Activated naive CD8-positive, alpha-beta T cell treated with anti-CD3 and anti-CD28 coated beads, Interleukin-2, amount 10 ng/mL, durations not matched to agents 7 days and 5 days (primary cell): Measurements from ENCODE around the gene DACT1. TPM values are rescaled to one million over a fixed set of nuclear protein-coding genes. Genes with fewer than 3 reads are reported as not detected.
"Not testable (repeated sequence)": the region's sequence is repeated elsewhere in the genome, so short reads cannot be mapped to it uniquely, and the experiment has no call there.

Source experiments
- ATAC-seq: fragments of 150-1000 bp; cut with Tn5 transposase; one replicate; pipeline ENCODE4 v1.10.0; 2021; ENCODE audit warnings: low read depth, moderate library complexity
- POLR2A ChIA-PET: fragments of 350-600 bp; sonication (Branson Sonifier 250); formaldehyde crosslinking; loops from one replicate; lab custom pipeline; 2021; ENCODE audit warnings: antibody characterized with exemption; lab: Charles Lee
- DNase-seq: peaks from one replicate; pipeline ENCODE4 v3.0.0; 2021
- H3K27ac Mint-ChIP-seq: one replicate; pipeline ENCODE4 v1.8.0; 2022; ENCODE audit warnings: mild to moderate bottlenecking, mixed read lengths
- H3K27me3 Mint-ChIP-seq: one replicate; pipeline ENCODE4 v1.8.0; 2022; ENCODE audit warnings: mild to moderate bottlenecking, moderate library complexity, mixed read lengths
- H3K36me3 Mint-ChIP-seq: one replicate; pipeline ENCODE4 v1.8.0; 2021; ENCODE audit warnings: mild to moderate bottlenecking, mixed read lengths
- H3K4me1 Mint-ChIP-seq: one replicate; pipeline ENCODE4 v1.8.0; 2021; ENCODE audit warnings: mixed read lengths
- H3K4me3 Mint-ChIP-seq: one replicate; pipeline ENCODE4 v1.8.0; 2022; ENCODE audit warnings: mild to moderate bottlenecking, moderate library complexity, mixed read lengths
- H3K9me3 Mint-ChIP-seq: one replicate; pipeline ENCODE4 v1.8.0; 2021; ENCODE audit warnings: mixed read lengths
- total RNA-seq, 2 experiments: library from RNA; stranded (reverse); gene quantifications; one replicate each; pipeline ENCODE4 v1.2.3, GENCODE V29; 2021

Gene DACT1, protein sequence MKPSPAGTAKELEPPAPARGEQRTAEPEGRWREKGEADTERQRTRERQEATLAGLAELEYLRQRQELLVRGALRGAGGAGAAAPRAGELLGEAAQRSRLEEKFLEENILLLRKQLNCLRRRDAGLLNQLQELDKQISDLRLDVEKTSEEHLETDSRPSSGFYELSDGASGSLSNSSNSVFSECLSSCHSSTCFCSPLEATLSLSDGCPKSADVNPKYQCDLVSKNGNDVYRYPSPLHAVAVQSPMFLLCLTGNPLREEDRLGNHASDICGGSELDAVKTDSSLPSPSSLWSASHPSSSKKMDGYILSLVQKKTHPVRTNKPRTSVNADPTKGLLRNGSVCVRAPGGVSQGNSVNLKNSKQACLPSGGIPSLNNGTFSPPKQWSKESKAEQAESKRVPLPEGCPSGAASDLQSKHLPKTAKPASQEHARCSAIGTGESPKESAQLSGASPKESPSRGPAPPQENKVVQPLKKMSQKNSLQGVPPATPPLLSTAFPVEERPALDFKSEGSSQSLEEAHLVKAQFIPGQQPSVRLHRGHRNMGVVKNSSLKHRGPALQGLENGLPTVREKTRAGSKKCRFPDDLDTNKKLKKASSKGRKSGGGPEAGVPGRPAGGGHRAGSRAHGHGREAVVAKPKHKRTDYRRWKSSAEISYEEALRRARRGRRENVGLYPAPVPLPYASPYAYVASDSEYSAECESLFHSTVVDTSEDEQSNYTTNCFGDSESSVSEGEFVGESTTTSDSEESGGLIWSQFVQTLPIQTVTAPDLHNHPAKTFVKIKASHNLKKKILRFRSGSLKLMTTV
- total RNA-seq: under 1 TPM; 0.50 to 0.65 TPM

DNA sequence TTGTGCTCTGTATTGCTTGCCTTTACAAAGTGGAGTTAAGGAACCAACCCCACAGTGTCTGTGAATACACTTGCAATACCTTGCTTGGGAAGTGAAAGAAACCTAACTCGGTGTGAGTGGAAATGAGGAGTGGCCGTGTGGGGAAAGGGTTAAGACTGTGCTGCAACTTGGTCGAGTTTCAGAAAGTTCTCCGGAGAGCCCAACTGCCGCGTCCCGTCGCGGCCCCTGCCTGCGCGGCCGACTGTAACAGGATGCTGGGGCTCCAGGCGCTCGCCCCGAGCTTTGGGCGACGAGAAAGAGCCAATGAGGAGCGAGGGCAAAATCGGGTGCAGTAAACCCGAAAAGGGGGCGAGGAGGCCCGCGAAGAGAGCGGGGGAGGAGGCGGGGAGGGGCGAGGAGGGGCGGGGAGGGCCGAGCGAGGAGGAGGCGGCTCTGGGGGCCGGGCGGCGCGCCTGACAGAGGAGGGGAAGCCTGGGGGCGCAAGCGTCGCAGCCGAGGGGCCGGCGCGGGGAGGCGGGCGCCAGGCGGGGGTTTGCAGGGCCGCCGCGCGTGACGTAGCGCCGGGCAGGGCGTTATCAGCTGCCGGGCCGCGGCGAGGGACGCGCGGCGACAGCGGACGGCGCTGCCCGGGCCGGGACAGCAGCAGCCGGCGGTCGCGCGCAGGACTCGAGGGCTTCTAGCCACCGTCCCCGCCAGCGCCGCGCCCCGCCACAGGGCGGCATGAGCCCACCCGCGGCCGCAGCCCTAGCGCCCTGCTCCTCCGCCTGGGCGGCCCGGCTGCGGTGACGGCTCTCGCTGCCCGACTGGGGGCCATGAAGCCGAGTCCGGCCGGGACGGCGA lies at the start of gene DACT1:
TSS of gene DACT1 (plus strand) at position 572 of the 840 bp plus-strand sequence. CDS start at position 813, 241 bp downstream.
- ATAC-seq: peak; percentile 66
- H3K36me3 Mint-ChIP-seq: no peaks in the 10 kb centered on the region
- DNase-seq: peak; percentile 60
- peaks cover 17% of the 10 kb centered on the region for H3K4me1 Mint-ChIP-seq
- peaks cover 53% of the 10 kb centered on the region for H3K27me3 Mint-ChIP-seq
- H3K27ac Mint-ChIP-seq: no peak within 1 kb of the TSS
- H3K9me3 Mint-ChIP-seq: no peaks in the 10 kb centered on the region
- POLR2A ChIA-PET: no interaction called here
- H3K4me3 Mint-ChIP-seq: peak within 1 kb of the TSS; percentile 83

- DNase-seq, ATAC-seq, H3K36me3 Mint-ChIP-seq, H3K4me1 Mint-ChIP-seq, POLR2A ChIA-PET, H3K4me3 Mint-ChIP-seq, H3K27ac Mint-ChIP-seq, H3K27me3 Mint-ChIP-seq, H3K9me3 Mint-ChIP-seq: not testable (repeated sequence)
These were observed 49.4 kb upstream of the DACT1 start for GRCh38 chr14:58588321-58588720.

DNA sequence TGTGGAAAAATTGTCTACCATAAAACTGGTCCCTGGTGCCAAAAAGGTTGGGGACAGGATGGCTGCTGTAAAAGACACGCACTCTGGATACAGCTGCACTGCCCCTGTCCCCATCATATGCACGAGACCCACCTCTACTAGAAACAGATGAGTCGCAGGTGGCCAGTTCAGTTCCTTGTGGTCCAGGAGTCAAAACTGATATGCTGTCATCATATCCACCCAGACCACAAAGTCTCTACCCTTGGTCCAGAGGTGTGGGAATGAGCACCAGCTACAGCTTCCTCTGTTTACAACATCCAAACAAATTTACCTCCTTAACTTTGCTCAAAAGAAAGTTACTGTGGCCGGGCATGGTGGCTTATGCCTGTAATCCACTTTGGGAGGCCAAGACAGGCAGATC lies 43.8 kb upstream of the DACT1 start:
- ATAC-seq (no peak), DNase-seq (no peak)
- Mint-ChIP-seq H3K9me3 (peaks cover 3% of the 10 kb centered on the region), H3K27me3 (peaks cover 5% of the 10 kb centered on the region), H3K27ac (no peak overlapping the region), H3K4me3 (no peak overlapping the region), H3K36me3 (no peaks in the 10 kb centered on the region), H3K4me1 (peaks cover 17% of the 10 kb centered on the region)
- POLR2A ChIA-PET: no interaction called here

DNA sequence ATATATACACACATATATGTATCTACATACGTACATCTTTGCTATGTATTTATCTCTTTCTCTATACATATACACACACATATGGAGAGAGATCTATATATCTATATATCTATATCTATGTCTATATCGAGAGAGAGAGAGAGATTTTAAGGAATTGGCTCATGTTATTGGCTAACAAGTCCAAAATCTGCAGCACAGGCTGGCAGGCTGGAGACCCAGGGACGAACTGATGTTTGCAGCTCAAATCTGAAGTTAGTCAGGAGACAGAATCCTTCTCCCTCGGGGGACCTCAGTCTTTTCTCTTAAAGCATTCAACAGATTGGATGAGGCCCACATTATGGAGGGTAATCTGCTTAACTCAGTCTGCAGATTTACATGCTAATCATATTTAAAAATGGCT lies 40.7 kb upstream of the DACT1 start:
- POLR2A ChIA-PET: no interaction called here
- H3K4me1 Mint-ChIP-seq: peaks cover 24% of the 10 kb centered on the region
- peaks cover 3% of the 10 kb centered on the region for H3K9me3 Mint-ChIP-seq

DNA sequence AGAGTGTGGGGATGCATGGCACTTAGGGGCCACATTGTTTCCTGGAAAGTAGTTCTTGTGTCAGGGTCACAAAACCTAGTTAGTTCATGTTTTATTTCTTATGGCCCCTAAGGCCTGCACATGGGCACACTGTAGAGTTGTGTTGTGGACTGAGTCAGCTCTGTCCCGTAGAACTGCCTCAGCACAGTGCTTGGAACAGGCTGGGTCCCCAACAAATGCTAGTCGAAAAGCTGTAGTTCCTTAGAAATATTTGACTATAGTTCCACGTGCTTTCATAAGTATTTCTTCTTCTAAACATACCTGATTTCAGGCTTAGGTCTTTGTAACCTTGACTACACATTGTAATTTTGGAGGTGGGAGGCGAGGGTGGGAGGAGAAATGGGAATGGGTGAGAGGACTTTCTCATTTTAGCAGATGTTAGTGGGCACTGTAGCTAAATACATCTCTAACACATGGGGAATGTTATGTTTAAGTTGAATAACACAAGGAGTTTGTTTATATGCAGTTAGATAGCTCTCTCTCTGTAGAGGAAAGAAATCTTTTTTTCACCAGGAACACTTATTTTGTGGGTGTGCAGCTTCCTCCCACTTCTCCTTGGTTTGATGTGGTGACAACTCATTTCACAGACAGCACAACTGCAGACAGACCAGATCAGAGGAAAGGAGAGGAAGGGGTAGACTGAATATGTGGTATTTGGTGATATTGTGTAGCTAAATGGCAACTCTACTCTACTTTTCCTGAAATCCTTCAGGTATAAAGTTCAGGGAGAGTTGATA lies 39.5 kb upstream of the DACT1 start:
- no peak overlapping the region for H3K27ac Mint-ChIP-seq
- POLR2A ChIA-PET: no interaction called here
- DNase-seq (no peak), ATAC-seq (peak; percentile 82)
- no peaks in the 10 kb centered on the region for H3K36me3 Mint-ChIP-seq
- H3K9me3 Mint-ChIP-seq: no peaks in the 10 kb centered on the region
- H3K27me3 Mint-ChIP-seq: peaks cover 7% of the 10 kb centered on the region
- H3K4me1 Mint-ChIP-seq: peaks cover 24% of the 10 kb centered on the region
- peak overlapping the region; percentile 6 for H3K4me3 Mint-ChIP-seq

More for the DNA sequence above, 40.7 kb upstream of the DACT1 start:
- no peak overlapping the region for H3K27ac Mint-ChIP-seq
- no peak overlapping the region for H3K4me3 Mint-ChIP-seq
- peaks cover 5% of the 10 kb centered on the region for H3K27me3 Mint-ChIP-seq
- ATAC-seq: no peak
- no peaks in the 10 kb centered on the region for H3K36me3 Mint-ChIP-seq
- DNase-seq: no peak

GRCh38 chr14:58598804-58599525 lies 38.8 kb upstream of the DACT1 start:
- POLR2A ChIA-PET: no interaction called here

DNA sequence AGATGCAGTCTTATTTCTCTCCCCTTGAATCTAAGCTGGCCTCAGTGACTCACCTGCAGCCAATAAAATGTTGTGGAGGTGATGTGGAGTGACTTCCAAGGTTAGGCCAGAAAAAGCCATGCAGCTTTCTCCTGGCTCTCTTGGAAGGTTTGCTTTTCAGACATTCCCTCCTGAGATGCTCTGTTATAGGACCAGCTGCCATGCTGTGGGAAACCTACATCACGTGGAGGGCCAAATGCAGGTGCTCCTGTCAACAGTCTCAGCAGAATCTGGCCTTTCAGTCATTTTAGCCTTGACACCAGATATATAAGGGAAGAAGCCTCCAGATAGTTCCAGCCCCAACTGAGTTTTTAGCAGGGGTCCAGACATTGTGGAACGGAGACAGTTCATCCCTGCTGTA lies 38.1 kb upstream of the DACT1 start:
- Mint-ChIP-seq H3K4me1 (peaks cover 24% of the 10 kb centered on the region), H3K27me3 (peaks cover 10% of the 10 kb centered on the region), H3K27ac (no peak overlapping the region), H3K36me3 (no peaks in the 10 kb centered on the region), H3K4me3 (no peak overlapping the region), H3K9me3 (no peaks in the 10 kb centered on the region)
- DNase-seq (no peak), ATAC-seq (no peak)
- POLR2A ChIA-PET: no interaction called here

More at GRCh38 chr14:58598804-58599525, 38.8 kb upstream of the DACT1 start:
- no peaks in the 10 kb centered on the region for H3K36me3 Mint-ChIP-seq
- DNase-seq (no peak), ATAC-seq (no peak)
- H3K4me3 Mint-ChIP-seq: peak overlapping the region; percentile 6
- peaks cover 7% of the 10 kb centered on the region for H3K27me3 Mint-ChIP-seq
- no peak overlapping the region for H3K27ac Mint-ChIP-seq
- H3K4me1 Mint-ChIP-seq: peaks cover 24% of the 10 kb centered on the region
- H3K9me3 Mint-ChIP-seq: no peaks in the 10 kb centered on the region

DNA sequence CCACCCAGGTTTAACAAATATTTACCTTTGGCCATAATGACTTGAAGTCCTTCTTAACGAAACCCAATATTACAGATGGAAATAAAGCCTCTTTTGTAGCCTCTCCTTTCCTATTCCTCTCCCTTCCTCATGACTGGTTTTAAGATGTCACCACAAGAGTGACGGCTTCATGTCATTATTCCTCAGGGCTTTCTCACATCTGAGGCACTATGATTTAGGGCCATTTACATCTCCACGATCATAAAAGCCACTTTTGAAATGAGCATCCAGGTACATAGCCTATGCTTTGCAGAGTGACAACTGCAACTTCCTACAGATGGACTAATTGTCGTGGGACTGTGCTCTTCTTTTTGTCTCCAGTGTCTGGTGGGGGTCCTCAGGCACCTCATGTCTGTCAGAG lies 32.3 kb upstream of the DACT1 start:
- Mint-ChIP-seq H3K36me3 (no peaks in the 10 kb centered on the region), H3K9me3 (no peaks in the 10 kb centered on the region), H3K4me1 (no peaks in the 10 kb centered on the region), H3K27ac (no peak overlapping the region), H3K27me3 (peaks cover 7% of the 10 kb centered on the region), H3K4me3 (no peak overlapping the region)
- DNase-seq (no peak), ATAC-seq (no peak)
- POLR2A ChIA-PET: no interaction called here

DNA sequence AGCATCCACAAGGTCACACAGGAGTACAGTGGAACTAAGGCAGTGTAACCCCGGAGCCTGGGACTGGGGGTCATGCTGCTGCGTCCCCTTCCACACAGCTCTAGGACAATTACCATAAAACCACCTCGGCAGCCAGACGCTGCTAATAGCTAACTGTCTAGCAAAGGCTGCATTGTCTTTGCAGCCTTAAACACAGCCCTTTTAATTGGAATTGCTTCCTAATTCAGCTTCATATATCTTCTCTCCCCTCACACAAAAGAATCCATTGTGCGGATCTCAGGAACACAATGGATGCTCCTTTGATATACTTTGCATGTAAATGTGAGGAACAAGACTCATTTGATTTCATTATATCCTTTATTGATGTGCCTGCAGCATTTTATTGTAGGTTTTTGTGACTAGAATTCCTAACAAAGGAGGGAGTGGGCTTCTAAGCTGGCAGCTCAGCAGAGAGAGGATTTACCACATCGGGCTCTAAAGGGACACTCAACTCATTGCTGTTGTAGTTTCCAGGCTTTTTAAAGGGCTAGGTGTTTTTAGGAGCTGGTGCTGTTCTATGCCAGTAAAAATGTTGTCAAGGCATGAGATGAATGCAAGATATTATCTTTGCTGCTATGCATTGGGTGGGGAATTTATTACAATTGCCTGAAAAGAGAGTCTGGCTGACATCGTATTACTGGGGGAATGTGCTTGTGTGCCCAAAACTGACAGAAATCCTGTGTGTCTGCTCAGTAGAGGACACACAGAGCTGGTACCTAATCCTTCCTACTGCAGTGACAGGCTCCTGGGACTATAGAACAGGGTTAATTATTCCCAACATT lies 30.4 kb upstream of the DACT1 start:
- Mint-ChIP-seq H3K4me3 (no peak overlapping the region), H3K27ac (no peak overlapping the region), H3K36me3 (no peaks in the 10 kb centered on the region), H3K9me3 (no peaks in the 10 kb centered on the region), H3K4me1 (no peaks in the 10 kb centered on the region), H3K27me3 (peaks cover 7% of the 10 kb centered on the region)
- POLR2A ChIA-PET: no interaction called here
- no peak for DNase-seq
- ATAC-seq: no peak

DNA sequence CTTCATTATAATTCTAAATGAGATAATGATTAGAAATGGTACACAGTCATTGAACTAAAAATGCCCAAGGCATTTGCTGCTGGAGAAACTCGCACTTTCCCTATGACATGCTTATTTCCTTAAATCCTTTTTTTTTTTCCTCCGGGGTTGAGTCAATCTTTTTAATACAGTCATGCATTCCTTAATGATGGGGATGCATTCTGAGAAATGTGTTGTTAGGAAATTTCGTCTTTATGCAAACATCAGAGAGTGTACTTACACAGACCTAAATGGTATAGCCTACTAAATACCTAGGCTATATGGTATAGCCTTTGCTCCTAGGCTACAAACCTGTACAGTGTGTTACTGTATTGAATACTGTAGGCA lies 29.8 kb upstream of the DACT1 start:
- Mint-ChIP-seq H3K27me3 (peaks cover 7% of the 10 kb centered on the region), H3K36me3 (no peaks in the 10 kb centered on the region), H3K9me3 (no peaks in the 10 kb centered on the region), H3K4me1 (no peaks in the 10 kb centered on the region), H3K27ac (no peak overlapping the region), H3K4me3 (no peak overlapping the region)
- DNase-seq: no peak
- POLR2A ChIA-PET: no interaction called here
- ATAC-seq: no peak

DNA sequence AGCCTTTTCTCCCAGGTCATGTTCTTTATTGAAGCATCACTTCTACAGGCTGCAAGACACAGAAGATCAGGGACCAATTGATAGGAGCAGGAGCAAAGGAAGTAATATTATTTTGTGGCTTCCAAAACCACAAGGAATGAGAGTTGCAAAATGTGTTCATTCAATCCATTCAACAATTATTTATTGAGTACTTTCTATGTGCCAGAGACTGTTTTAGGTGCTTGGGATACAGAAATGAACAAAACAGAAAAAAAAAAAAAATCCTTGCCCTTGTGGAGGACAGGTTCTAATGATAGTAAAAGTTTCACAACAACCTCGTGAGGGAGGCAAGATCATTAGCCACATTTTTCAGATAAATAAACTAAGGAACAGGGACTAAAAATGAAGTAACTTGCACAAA lies 20.1 kb upstream of the DACT1 start:
- POLR2A ChIA-PET: no interaction called here
- DNase-seq: no peak
- no peak overlapping the region for H3K4me3 Mint-ChIP-seq
- H3K36me3 Mint-ChIP-seq: no peaks in the 10 kb centered on the region
- H3K27ac Mint-ChIP-seq: no peak overlapping the region
- peaks cover 5% of the 10 kb centered on the region for H3K27me3 Mint-ChIP-seq
- no peaks in the 10 kb centered on the region for H3K4me1 Mint-ChIP-seq
- ATAC-seq: no peak
- H3K9me3 Mint-ChIP-seq: no peaks in the 10 kb centered on the region

DNA sequence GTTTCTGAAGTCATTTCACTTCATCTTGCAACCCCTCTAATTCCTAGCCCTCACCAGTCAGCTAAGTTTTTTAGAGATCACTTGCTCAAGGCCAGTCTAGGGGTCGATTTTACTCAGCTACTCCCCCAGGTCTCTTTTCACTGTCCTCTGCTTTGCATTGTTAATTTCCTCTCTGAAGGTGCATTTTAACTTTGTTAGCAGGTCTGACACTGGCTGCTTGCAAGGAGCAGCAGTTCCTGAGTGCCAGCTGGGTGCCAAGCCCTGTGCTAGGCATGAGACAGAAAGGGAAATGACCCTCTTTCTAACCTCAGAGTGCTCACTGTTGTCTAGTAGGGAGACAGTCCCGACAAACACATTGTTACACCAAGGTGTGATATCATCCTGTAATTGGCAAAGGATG lies 17.8 kb upstream of the DACT1 start:
- Mint-ChIP-seq H3K27me3 (peaks cover 5% of the 10 kb centered on the region), H3K4me3 (no peak overlapping the region), H3K4me1 (no peaks in the 10 kb centered on the region), H3K36me3 (no peaks in the 10 kb centered on the region), H3K27ac (no peak overlapping the region), H3K9me3 (no peaks in the 10 kb centered on the region)
- no peak for ATAC-seq
- POLR2A ChIA-PET: no interaction called here
- DNase-seq: no peak
